Measurements from ENCODE around the gene MYT1. TPM values are rescaled to one million over a fixed set of nuclear protein-coding genes. Genes with fewer than 3 reads are reported as not detected.

MYT1 gene
- total RNA-seq, 1 experiment from 2014 or later, result 7.1 TPM

DNA sequence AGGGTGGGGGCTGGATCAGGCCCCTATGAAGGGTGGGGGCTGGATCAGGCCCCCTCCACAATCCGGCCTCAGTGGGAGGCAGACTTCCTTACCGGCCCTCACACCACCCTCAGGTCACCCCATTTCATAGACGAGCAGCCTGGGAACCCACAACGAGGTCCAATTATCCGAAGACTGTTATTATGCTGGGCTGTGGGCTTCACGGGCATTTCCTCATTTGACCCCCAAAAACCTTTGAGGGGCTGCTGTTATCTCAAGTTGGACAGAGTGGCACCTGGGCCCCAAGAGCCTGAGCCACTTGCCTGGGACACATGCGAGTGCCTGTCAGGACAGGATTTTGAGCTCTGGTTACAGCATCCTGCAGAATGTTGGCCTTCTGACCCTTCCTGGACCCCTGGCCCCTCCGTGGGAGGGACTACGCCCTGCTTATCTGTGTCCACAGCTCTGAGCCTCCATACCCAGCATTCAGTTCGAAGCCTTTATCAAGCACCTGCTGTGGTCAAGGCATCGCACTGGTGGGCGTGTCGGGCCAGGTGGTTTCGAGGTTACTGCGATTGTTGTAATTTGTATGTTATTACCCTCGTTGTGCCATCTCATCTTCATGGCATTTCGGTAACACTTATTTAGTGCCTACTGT, 56.8 kb downstream of the MYT1 start:
- Histone ChIP-seq H3K9ac (ENCODE audit: low read length) (no peak overlapping the region), H3K4me1 (ENCODE audit: control insufficient read depth in 1 of 2, insufficient read depth in 2 of 2, low read length in 2 of 2) (no peaks in the 10 kb centered on the region), H3K27ac (ENCODE audit: low read depth, low read length) (no peak overlapping the region), H3K9me3 (ENCODE audit: control insufficient read depth in 1 of 2, insufficient read depth in 1 of 2, low read depth in 1 of 2, low read length in 2 of 2) (no peaks in the 10 kb centered on the region), H3K36me3 (ENCODE audit: control insufficient read depth in 1 of 2, insufficient read depth in 2 of 2, low read length in 2 of 2) (no peaks in the 10 kb centered on the region), H3K79me2 (ENCODE audit: insufficient read depth, low read length) (no peaks in the 10 kb centered on the region), H3K4me3 (replicated peaks in 1 of 2; ENCODE audit: low read depth in 1 of 2, low read length in 2 of 2) (no peak overlapping the region), H3K27me3 (ENCODE audit: insufficient read depth, low read length) (no peaks in the 10 kb centered on the region), H3K4me2 (ENCODE audit: low read length) (no peak overlapping the region), H3K9me2 (ENCODE audit: insufficient read depth) (no peaks in the 10 kb centered on the region), H4K20me1 (ENCODE audit: insufficient read depth) (no peaks in the 10 kb centered on the region), H2AFZ (ENCODE audit: low read depth, low read length, poor library complexity, severe bottlenecking) (no peak overlapping the region)
- CTCF ChIA-PET, result no interaction called here
- ATAC-seq, result no peak
- RAD21 ChIA-PET (ENCODE audit: low non-redundant PET in 1 of 2, low total read pairs in 2 of 2, uncharacterized antibody in 2 of 2, unreplicated experiment in 2 of 2), result no interaction called here
- intact Hi-C loops (cut with micrococcal nuclease), result no loop called here
- no TSS peak for BruUV-seq (replicated peaks)
- no peak for DNase-seq (ENCODE audit: low read depth, low spot score)
- POLR2A ChIA-PET, result no interaction called here
- TF ChIP-seq POLR2AphosphoS5 (IDR thresholded peaks at IDR 0.05; ENCODE audit: low read depth, low read length), result no peak
- no peak for TF ChIP-seq EZH2phosphoT487 (IDR thresholded peaks at IDR 0.05; ENCODE audit: borderline replicate concordance)
- no peak for TF ChIP-seq JUND (IDR thresholded peaks at IDR 0.05)
- TF ChIP-seq POLR2A (IDR thresholded peaks at IDR 0.05; ENCODE audit: borderline replicate concordance, extremely low read depth, insufficient read depth, insufficient read length), result no peak
- TF ChIP-seq ZFX (IDR thresholded peaks at IDR 0.05), result no peak
- no peak for TF ChIP-seq SRF (IDR thresholded peaks at IDR 0.05; ENCODE audit: low read depth)
- TF ChIP-seq SP1 (IDR thresholded peaks at IDR 0.05; ENCODE audit: low read depth), result no peak
- no peak for TF ChIP-seq CBX3 (IDR thresholded peaks at IDR 0.05; ENCODE audit: low read depth)
- TF ChIP-seq, protein P1, sequence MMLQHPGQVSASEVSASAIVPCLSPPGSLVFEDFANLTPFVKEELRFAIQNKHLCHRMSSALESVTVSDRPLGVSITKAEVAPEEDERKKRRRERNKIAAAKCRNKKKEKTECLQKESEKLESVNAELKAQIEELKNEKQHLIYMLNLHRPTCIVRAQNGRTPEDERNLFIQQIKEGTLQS (IDR thresholded peaks at IDR 0.05), result no peak
- no peak for TF ChIP-seq YY1 (IDR thresholded peaks at IDR 0.05; ENCODE audit: extremely low read depth, insufficient replicate concordance, low read depth, low read length)

DNA sequence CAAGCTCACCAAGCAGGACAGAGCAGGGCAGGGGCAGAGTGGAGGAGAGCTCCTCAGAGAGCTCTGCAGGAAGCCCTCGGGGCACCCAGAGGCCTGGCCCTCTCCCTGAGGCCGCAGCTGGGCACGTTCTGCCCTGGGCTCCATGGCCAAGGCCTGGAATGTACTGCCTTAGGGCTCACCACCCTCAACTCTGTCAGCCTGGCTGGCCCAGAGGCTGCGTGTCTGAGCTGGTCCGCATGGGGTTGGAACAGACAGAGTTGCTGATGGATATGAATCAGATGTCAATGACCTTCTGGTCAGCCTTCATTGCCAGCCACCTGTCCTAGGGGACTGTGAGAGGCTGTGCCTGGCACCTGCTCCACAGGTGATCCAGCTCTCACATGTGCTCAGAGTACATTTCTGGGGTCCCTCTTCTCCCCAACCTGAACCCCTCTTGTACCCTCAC, 58.1 kb downstream of the MYT1 start:
- H3K4me3 ChIP-seq (replicated peaks in 1 of 2; ENCODE audit: low read depth in 1 of 2, low read length in 2 of 2), result no peak overlapping the region
- H3K4me1 ChIP-seq (ENCODE audit: control insufficient read depth in 1 of 2, insufficient read depth in 2 of 2, low read length in 2 of 2), result no peaks in the 10 kb centered on the region
- no TSS peak for BruUV-seq (replicated peaks)
- H3K9me3 ChIP-seq (ENCODE audit: control insufficient read depth in 1 of 2, insufficient read depth in 1 of 2, low read depth in 1 of 2, low read length in 2 of 2), result no peaks in the 10 kb centered on the region
- H3K4me2 ChIP-seq (ENCODE audit: low read length), result no peak overlapping the region
- intact Hi-C loops (cut with micrococcal nuclease), result no loop called here
- POLR2A ChIA-PET, result no interaction called here
- H4K20me1 ChIP-seq (ENCODE audit: insufficient read depth), result no peaks in the 10 kb centered on the region
- H3K36me3 ChIP-seq (ENCODE audit: control insufficient read depth in 1 of 2, insufficient read depth in 2 of 2, low read length in 2 of 2), result no peaks in the 10 kb centered on the region
- CTCF ChIA-PET, result no interaction called here
- ATAC-seq (no peak), DNase-seq (ENCODE audit: low read depth, low spot score) (no peak)
- H2AFZ ChIP-seq (ENCODE audit: low read depth, low read length, poor library complexity, severe bottlenecking), result no peak overlapping the region
- H3K27me3 ChIP-seq (ENCODE audit: insufficient read depth, low read length), result no peaks in the 10 kb centered on the region
- no peaks in the 10 kb centered on the region for H3K79me2 ChIP-seq (ENCODE audit: insufficient read depth, low read length)
- H3K9me2 ChIP-seq (ENCODE audit: insufficient read depth), result no peaks in the 10 kb centered on the region
- H3K27ac ChIP-seq (ENCODE audit: low read depth, low read length), result no peak overlapping the region
- RAD21 ChIA-PET (ENCODE audit: low non-redundant PET in 1 of 2, low total read pairs in 2 of 2, uncharacterized antibody in 2 of 2, unreplicated experiment in 2 of 2), result no interaction called here
- TF ChIP-seq EZH2 (IDR thresholded peaks at IDR 0.05), result no peak
- no peak for TF ChIP-seq RAD21 (IDR thresholded peaks at IDR 0.05; ENCODE audit: low read depth)
- no peak for TF ChIP-seq CBX3 (IDR thresholded peaks at IDR 0.05; ENCODE audit: low read depth)
- TF ChIP-seq SRF (IDR thresholded peaks at IDR 0.05; ENCODE audit: low read depth), result no peak
- TF ChIP-seq, protein P2, sequence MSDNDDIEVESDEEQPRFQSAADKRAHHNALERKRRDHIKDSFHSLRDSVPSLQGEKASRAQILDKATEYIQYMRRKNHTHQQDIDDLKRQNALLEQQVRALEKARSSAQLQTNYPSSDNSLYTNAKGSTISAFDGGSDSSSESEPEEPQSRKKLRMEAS (IDR thresholded peaks at IDR 0.05), result no peak
- TF ChIP-seq, protein P3, sequence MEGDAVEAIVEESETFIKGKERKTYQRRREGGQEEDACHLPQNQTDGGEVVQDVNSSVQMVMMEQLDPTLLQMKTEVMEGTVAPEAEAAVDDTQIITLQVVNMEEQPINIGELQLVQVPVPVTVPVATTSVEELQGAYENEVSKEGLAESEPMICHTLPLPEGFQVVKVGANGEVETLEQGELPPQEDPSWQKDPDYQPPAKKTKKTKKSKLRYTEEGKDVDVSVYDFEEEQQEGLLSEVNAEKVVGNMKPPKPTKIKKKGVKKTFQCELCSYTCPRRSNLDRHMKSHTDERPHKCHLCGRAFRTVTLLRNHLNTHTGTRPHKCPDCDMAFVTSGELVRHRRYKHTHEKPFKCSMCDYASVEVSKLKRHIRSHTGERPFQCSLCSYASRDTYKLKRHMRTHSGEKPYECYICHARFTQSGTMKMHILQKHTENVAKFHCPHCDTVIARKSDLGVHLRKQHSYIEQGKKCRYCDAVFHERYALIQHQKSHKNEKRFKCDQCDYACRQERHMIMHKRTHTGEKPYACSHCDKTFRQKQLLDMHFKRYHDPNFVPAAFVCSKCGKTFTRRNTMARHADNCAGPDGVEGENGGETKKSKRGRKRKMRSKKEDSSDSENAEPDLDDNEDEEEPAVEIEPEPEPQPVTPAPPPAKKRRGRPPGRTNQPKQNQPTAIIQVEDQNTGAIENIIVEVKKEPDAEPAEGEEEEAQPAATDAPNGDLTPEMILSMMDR (IDR thresholded peaks at IDR 0.05 in 2 of 3, conservative IDR thresholded peaks at IDR 0.05 in 1 of 3; ENCODE audit: borderline replicate concordance in 1 of 3, insufficient read depth in 1 of 3, low read depth in 2 of 3, low read length in 2 of 3), result no peak
- H3K9ac ChIP-seq (ENCODE audit: low read length), result no peak overlapping the region

All from HCT116 (cell line).